ENCODE results near the gene PLA2G4E. TPM values are rescaled to one million over a fixed set of nuclear protein-coding genes. Genes with fewer than 3 reads are reported as not detected.

The PLA2G4E gene
- polyA plus RNA-seq, 1 donor (not counting 4 experiments of a cell fraction or from before 2014, with no cell fraction given): 3.5 TPM

GRCh38 chr15:42058791-42059190 is 37.9 kb upstream of the PLA2G4E start:
- H3K4me1 ChIP-seq (ENCODE audit: control insufficient read depth, extremely low read depth, insufficient read depth, low read length): peaks cover 10% of the 10 kb centered on the region
- no peak overlapping the region for H3K27ac ChIP-seq (ENCODE audit: control insufficient read depth, insufficient read depth, low read length)
- H3K4me2 ChIP-seq (ENCODE audit: control insufficient read depth, extremely low read depth, insufficient read depth, low read depth, low read length): no peak overlapping the region
- DNase-seq (ENCODE audit: low read depth, low spot score) (no peak), FAIRE-seq (no peak)
- H4K20me1 ChIP-seq (ENCODE audit: control insufficient read depth, extremely low read depth, insufficient read depth, low read length): no peaks in the 10 kb centered on the region
- no peaks in the 10 kb centered on the region for H3K9me1 ChIP-seq (ENCODE audit: control insufficient read depth, extremely low read depth, insufficient read depth, low read length)
- dilution Hi-C loops (cut with MboI; ENCODE audit: extremely low pct_ligation_motif_present, low sequenced_read_pairs): no loop called here
- no peak overlapping the region for H2AFZ ChIP-seq (ENCODE audit: control insufficient read depth, low read length)
- H3K9ac ChIP-seq (ENCODE audit: control insufficient read depth, extremely low read depth, insufficient read depth, low read length): no peak overlapping the region
- no peaks in the 10 kb centered on the region for H3K36me3 ChIP-seq (ENCODE audit: control insufficient read depth in 2 of 2, extremely low read depth in 1 of 2, insufficient read depth in 2 of 2, low read length in 2 of 2)
- H3K9me3 ChIP-seq (ENCODE audit: control insufficient read depth, low read depth, low read length): no peaks in the 10 kb centered on the region
- TF ChIP-seq EZH2 (IDR thresholded peaks at IDR 0.05; ENCODE audit: low read length) (no peak), CTCF (optimal IDR thresholded peaks at IDR 0.05 in 1 of 3, IDR thresholded peaks at IDR 0.05 in 1 of 3, conservative IDR thresholded peaks at IDR 0.05 in 1 of 3; ENCODE audit: extremely low read depth in 1 of 3, insufficient read depth in 2 of 3, low read length in 3 of 3) (no peak)
- no peak overlapping the region for H3K4me3 ChIP-seq (ENCODE audit: control insufficient read depth in 2 of 3, extremely low read depth in 1 of 3, insufficient read depth in 2 of 3, low read depth in 1 of 3, low read length in 3 of 3)
- H3K27me3 ChIP-seq (ENCODE audit: control insufficient read depth, extremely low read depth, insufficient read depth, low read length): no peaks in the 10 kb centered on the region
- H3K79me2 ChIP-seq (ENCODE audit: control insufficient read depth, insufficient read depth, low read length): no peaks in the 10 kb centered on the region

GRCh38 chr15:42057799-42058646 is 37.2 kb upstream of the PLA2G4E start:
- no peaks in the 10 kb centered on the region for H3K36me3 ChIP-seq (ENCODE audit: control insufficient read depth in 2 of 2, extremely low read depth in 1 of 2, insufficient read depth in 2 of 2, low read length in 2 of 2)
- peak overlapping the region; percentile 87 for H2AFZ ChIP-seq (ENCODE audit: control insufficient read depth, low read length)
- no peaks in the 10 kb centered on the region for H4K20me1 ChIP-seq (ENCODE audit: control insufficient read depth, extremely low read depth, insufficient read depth, low read length)
- peak overlapping the region; percentile 91 for H3K4me2 ChIP-seq (ENCODE audit: control insufficient read depth, extremely low read depth, insufficient read depth, low read depth, low read length)
- TF ChIP-seq CTCF (optimal IDR thresholded peaks at IDR 0.05 in 1 of 3, IDR thresholded peaks at IDR 0.05 in 1 of 3, conservative IDR thresholded peaks at IDR 0.05 in 1 of 3; ENCODE audit: extremely low read depth in 1 of 3, insufficient read depth in 2 of 3, low read length in 3 of 3) (no peak), EZH2 (IDR thresholded peaks at IDR 0.05; ENCODE audit: low read length) (no peak)
- no peaks in the 10 kb centered on the region for H3K79me2 ChIP-seq (ENCODE audit: control insufficient read depth, insufficient read depth, low read length)
- DNase-seq (ENCODE audit: low read depth, low spot score): peak; percentile 45
- H3K9me1 ChIP-seq (ENCODE audit: control insufficient read depth, extremely low read depth, insufficient read depth, low read length): no peaks in the 10 kb centered on the region
- peaks cover 10% of the 10 kb centered on the region for H3K4me1 ChIP-seq (ENCODE audit: control insufficient read depth, extremely low read depth, insufficient read depth, low read length)
- H3K9ac ChIP-seq (ENCODE audit: control insufficient read depth, extremely low read depth, insufficient read depth, low read length): peak overlapping the region; percentile 81
- H3K27me3 ChIP-seq (ENCODE audit: control insufficient read depth, extremely low read depth, insufficient read depth, low read length): no peaks in the 10 kb centered on the region
- H3K27ac ChIP-seq (ENCODE audit: control insufficient read depth, insufficient read depth, low read length): peak overlapping the region; percentile 94
- dilution Hi-C loops (cut with MboI; ENCODE audit: extremely low pct_ligation_motif_present, low sequenced_read_pairs): no loop called here
- no peaks in the 10 kb centered on the region for H3K9me3 ChIP-seq (ENCODE audit: control insufficient read depth, low read depth, low read length)
- H3K4me3 ChIP-seq (ENCODE audit: control insufficient read depth in 2 of 3, extremely low read depth in 1 of 3, insufficient read depth in 2 of 3, low read depth in 1 of 3, low read length in 3 of 3): peak overlapping the region in 2 of 3 experiments; percentile 51 to 52
- peak; percentile 20 for FAIRE-seq

Measured in keratinocyte (primary cell).